IMR-90 (cell line): ENCODE data around the gene PRR5. TPM values are rescaled to one million over a fixed set of nuclear protein-coding genes. Genes with fewer than 3 reads are reported as not detected.
"Not testable (repeated sequence)": the region's sequence is repeated elsewhere in the genome, so short reads cannot be mapped to it uniquely, and the experiment has no call there.

Experiments
- ATAC-seq: fragments of 200-7000 bp; cut with Tn5 transposase; 2 replicates; pipeline ENCODE4 v1.9.1; 2020; ENCODE audit warnings: low read depth, mild to moderate bottlenecking, moderate library complexity
- BruUV-seq: library from RNA; stranded (reverse); fragments of 400-500 nt; replicated peaks from 2 replicates; lab custom pipeline; 2021; lab: Mats Ljungman, UMichigan
- CTCF ChIA-PET: fragments of 300-600 bp; formaldehyde crosslinking; extraction: SDS; loops from one replicate; lab custom pipeline; 2021; ENCODE audit warnings: antibody characterized with exemption; lab: Yijun Ruan, JAX
- POLR2A ChIA-PET: fragments of 300-600 bp; sonication (Branson Sonifier 250); formaldehyde crosslinking; loops from one replicate; lab custom pipeline; 2022; ENCODE audit warnings: antibody characterized with exemption; ENCODE audit not compliant: unreplicated experiment; lab: Charles Lee
- DNase-seq: peaks from one replicate; pipeline ENCODE4 v3.0.0; 2013
- H2AFZ ChIP-seq: replicated peaks from 2 replicates; pipeline ENCODE3; 2013; ENCODE audit warnings: low read length, mild to moderate bottlenecking; ENCODE audit not compliant: poor library complexity
- H2AK5ac ChIP-seq: 2 replicates; pipeline ENCODE4 v1.6.1; 2013; ENCODE audit warnings: low read depth, low read length, inconsistent platforms
- H2AK9ac ChIP-seq: replicated peaks from 2 replicates; pipeline ENCODE3; 2013; ENCODE audit warnings: mild to moderate bottlenecking, low read depth, low read length, moderate library complexity; ENCODE audit not compliant: poor library complexity
- H2BK120ac ChIP-seq: 2 replicates; pipeline ENCODE4 v1.6.1; 2013; ENCODE audit warnings: low read depth, low read length, inconsistent platforms
- H2BK15ac ChIP-seq: 3 replicates; pipeline ENCODE4 v1.6.1; 2013; ENCODE audit warnings: low read depth, low read length, inconsistent platforms
- H2BK20ac ChIP-seq: 2 replicates; pipeline ENCODE4 v1.6.1; 2013; ENCODE audit warnings: low read depth, mild to moderate bottlenecking, inconsistent platforms, low read length, moderate library complexity
- H2BK5ac ChIP-seq: 2 replicates; pipeline ENCODE4 v1.6.1; 2013; ENCODE audit warnings: mild to moderate bottlenecking, low read depth, low read length, inconsistent platforms; ENCODE audit not compliant: poor library complexity, severe bottlenecking
- H3K14ac ChIP-seq: replicated peaks from 2 replicates; pipeline ENCODE4 v1.6.1; 2013; ENCODE audit warnings: low read depth, low read length, inconsistent platforms
- H3K18ac ChIP-seq: 2 replicates; pipeline ENCODE4 v1.6.1; 2013; ENCODE audit warnings: low read depth, low read length, control low read depth
- H3K23ac ChIP-seq: 2 replicates; pipeline ENCODE4 v1.6.1; 2013; ENCODE audit warnings: low read depth, low read length, inconsistent platforms
- H3K27ac ChIP-seq: 2 replicates; pipeline ENCODE4 v1.5.1; 2013; ENCODE audit warnings: mild to moderate bottlenecking, control low read depth, low read length; ENCODE audit not compliant: insufficient read depth
- H3K27me3 ChIP-seq: 2 replicates; pipeline ENCODE4 v1.6.1; 2013; ENCODE audit warnings: low read length; ENCODE audit not compliant: control insufficient read depth, insufficient read depth
- H3K36me3 ChIP-seq: 2 replicates; pipeline ENCODE4 v1.6.1; 2013; ENCODE audit warnings: low read length, mixed read lengths; ENCODE audit not compliant: control insufficient read depth, insufficient read depth
- H3K4ac ChIP-seq: 2 replicates; pipeline ENCODE4 v1.6.1; 2013; ENCODE audit warnings: low read depth, low read length, inconsistent platforms
- H3K4me1 ChIP-seq: 2 replicates; pipeline ENCODE4 v1.6.1; 2013; ENCODE audit warnings: low read length, mixed read lengths; ENCODE audit not compliant: control insufficient read depth, insufficient read depth
- H3K4me2 ChIP-seq: 2 replicates; pipeline ENCODE4 v1.6.1; 2013; ENCODE audit warnings: low read depth, mild to moderate bottlenecking, control low read depth, low read length, moderate library complexity
- H3K4me3 ChIP-seq: 2 replicates; pipeline ENCODE4 v1.5.1; 2013; ENCODE audit warnings: low read depth, mild to moderate bottlenecking, control low read depth, low read length, moderate library complexity; ENCODE audit not compliant: insufficient read depth
- H3K56ac ChIP-seq: 2 replicates; pipeline ENCODE4 v1.6.1; 2013; ENCODE audit warnings: low read length, inconsistent platforms; ENCODE audit not compliant: insufficient read depth; ENCODE audit errors: extremely low read depth
- H3K79me1 ChIP-seq, 2 experiments: 2 replicates each; pipeline ENCODE4 v1.6.1; 2013; ENCODE audit warnings: low read length in 2 of 2, inconsistent platforms in 1 of 2, low read depth in 1 of 2
- H3K9ac ChIP-seq: 2 replicates; pipeline ENCODE4 v1.6.1; 2013; ENCODE audit warnings: low read depth, low read length, control low read depth
- H3K9me1 ChIP-seq: 2 replicates; pipeline ENCODE4 v1.6.1; 2013; ENCODE audit warnings: low read length, inconsistent platforms; ENCODE audit not compliant: insufficient read depth
- H3K9me3 ChIP-seq: 2 replicates; pipeline ENCODE4 v1.6.1; 2013; ENCODE audit warnings: low read length; ENCODE audit not compliant: control insufficient read depth, insufficient read depth
- H4K20me1 ChIP-seq: 2 replicates; pipeline ENCODE4 v1.6.1; 2013; ENCODE audit warnings: low read length, inconsistent platforms; ENCODE audit not compliant: insufficient read depth
- H4K5ac ChIP-seq: 2 replicates; pipeline ENCODE4 v1.6.1; 2013; ENCODE audit warnings: mild to moderate bottlenecking, low read depth, low read length, control low read depth
- H4K8ac ChIP-seq, 2 experiments: 2 replicates each; pipeline ENCODE4 v1.6.1; 2013; ENCODE audit warnings: low read depth in 2 of 2, low read length in 2 of 2, control low read depth in 1 of 2, inconsistent platforms in 1 of 2
- H4K91ac ChIP-seq: 2 replicates; pipeline ENCODE4 v1.6.1; 2013; ENCODE audit warnings: low read depth, low read length, inconsistent platforms; ENCODE audit not compliant: insufficient read depth
- BHLHE40 ChIP-seq: fragments of 150-350 bp; IDR thresholded peaks from 2 replicates; pipeline ENCODE4 v1.6.1; 2016; ENCODE audit warnings: mild to moderate bottlenecking, low read depth, low read length
- CEBPB ChIP-seq: IDR thresholded peaks from 2 replicates; pipeline ENCODE4 v1.6.1; 2012; ENCODE audit warnings: low read depth, low read length, improper control_type of control experiment
- CHD1 ChIP-seq: IDR thresholded peaks from 2 replicates; pipeline ENCODE4 v1.6.1; 2012; ENCODE audit warnings: low read depth, low read length, improper control_type of control experiment
- FOS ChIP-seq: fragments of 150-350 bp; IDR thresholded peaks from 2 replicates; pipeline ENCODE4 v1.6.1; 2016; ENCODE audit warnings: low read depth, low read length
- POLR2A ChIP-seq: IDR thresholded peaks from 2 replicates; pipeline ENCODE4 v1.6.1; 2012; ENCODE audit warnings: mild to moderate bottlenecking, low read depth, low read length
- RCOR1 ChIP-seq: IDR thresholded peaks from 2 replicates; pipeline ENCODE4 v1.6.1; 2012; ENCODE audit warnings: mild to moderate bottlenecking, low read length, improper control_type of control experiment; ENCODE audit not compliant: insufficient replicate concordance
- SMC3 ChIP-seq: fragments of 150-350 bp; IDR thresholded peaks from 2 replicates; pipeline ENCODE4 v1.6.1; 2016; ENCODE audit warnings: low read depth, mild to moderate bottlenecking, antibody characterized with exemption, low read length, moderate library complexity
- WGBS, 2 experiments: methylation state at CpG; one replicate each; pipeline versions ENCODE4 v1.1.5 to v1.1.7; 2013; ENCODE audit warnings: missing lambda C conversion rate in 2 of 2; ENCODE audit not compliant: insufficient read length in 1 of 2; ENCODE audit errors: extremely low coverage in 2 of 2; 5-methylcytosine and 5-hydroxymethylcytosine counted together
- dilution Hi-C: fragments of 300-500 bp; cut with HindIII; formaldehyde crosslinking; loops from one replicate; pipeline ENCODE4 v1.14.3; 2018; ENCODE audit warnings: low sequenced_read_pairs; ENCODE audit not compliant: unreplicated experiment
- in situ Hi-C: fragments of 300-500 bp; cut with MboI; formaldehyde crosslinking; loops from 3 replicates; pipeline ENCODE4 v1.14.3; 2019; ENCODE audit warnings: low sequenced_read_pairs, inconsistent platforms, mixed read lengths
- intact Hi-C: fragments of 100-400 bp; cut with micrococcal nuclease; formaldehyde crosslinking; loops from 2 replicates; pipeline ENCODE4 v1.10.0; 2022
- polyA plus RNA-seq, 3 experiments: library from polyadenylated mRNA; depleted of rRNA; stranded (reverse); fragments of >200 nt; gene quantifications; 2 replicates each; pipeline ENCODE4 v1.2.3, GENCODE V29; 2012; ENCODE audit warnings: low replicate concordance in 1 of 3
- total RNA-seq: library from RNA; depleted of rRNA; stranded (reverse); fragments of >200 nt; gene quantifications from 2 replicates; pipeline ENCODE4 v1.2.3, GENCODE V29; 2012

The PRR5 gene
- total and polyA plus RNA-seq, 2 of the 4 experiments (the other 2 are of a cell fraction): 8.1 to 24.3 TPM

DNA sequence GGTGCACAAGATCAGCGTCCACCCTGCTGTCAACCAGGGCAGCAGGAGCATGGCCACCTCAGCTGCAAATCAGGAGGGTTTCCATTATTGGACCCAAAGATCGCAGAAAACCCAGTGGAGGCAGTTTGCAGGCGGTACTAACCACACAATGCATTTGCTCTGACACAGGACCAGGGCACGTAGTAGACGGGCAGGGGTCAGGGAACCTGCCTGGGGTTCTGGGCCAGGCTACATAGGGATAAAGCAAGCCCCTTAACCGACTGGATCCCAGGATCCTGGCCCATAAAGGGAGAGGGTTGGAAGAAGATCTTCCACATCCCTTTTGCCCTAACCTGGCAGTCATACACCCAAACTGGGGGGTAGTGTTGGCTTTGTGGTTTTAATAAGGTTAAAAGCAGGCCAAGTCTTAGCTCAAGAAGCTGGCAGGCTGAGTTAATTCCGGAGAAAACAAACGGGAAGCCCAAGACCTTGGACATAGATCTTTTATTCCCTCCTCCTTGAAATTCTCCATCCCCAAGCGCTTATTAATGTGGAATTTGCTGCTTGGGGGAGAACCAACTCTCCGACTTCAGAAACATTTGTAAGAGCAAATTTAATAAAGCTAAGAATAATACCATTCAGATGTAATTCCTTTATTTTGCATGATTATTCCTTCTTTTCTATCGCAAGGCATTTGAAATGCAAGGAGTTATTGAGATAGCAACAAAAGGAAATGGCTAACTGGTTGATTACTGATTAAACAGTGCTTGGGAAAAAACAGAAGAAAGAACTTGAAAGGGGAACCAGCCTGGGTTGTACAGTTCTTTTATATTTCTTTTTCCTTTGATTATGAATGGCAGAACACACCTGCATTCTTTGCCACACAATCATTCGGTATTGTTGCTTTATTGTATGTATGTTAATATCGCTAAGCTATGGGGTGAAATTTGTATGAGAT, 44.1 kb downstream of the PRR5 start:
- Histone ChIP-seq H2AFZ (no peak overlapping the region), H4K8ac (peak overlapping the region in 1 of 2 experiments; percentile 18; a peak in 1 of 4 replicates), H3K18ac (no peak overlapping the region; the same call in 1 of the 2 replicates), H3K4me1 (peaks cover 20% of the 10 kb centered on the region), H3K27ac (no peak overlapping the region), H3K9me1 (peaks cover 6% of the 10 kb centered on the region; the same call in 1 of the 2 replicates), H3K4me3 (no peak overlapping the region), H3K9ac (no peak overlapping the region), H2BK15ac (no peak overlapping the region), H4K91ac (0 out of 2 replicates have a peak overlapping the region, but pooled peaks have one; percentile 16), H3K4ac (no peak overlapping the region), H2BK20ac (0 out of 2 replicates have a peak overlapping the region, but pooled peaks have one; percentile 40), H3K56ac (no peak overlapping the region), H3K14ac (no peak overlapping the region), H2BK5ac (peak overlapping the region; percentile 5), H3K36me3 (no peaks in the 10 kb centered on the region), H2BK120ac (no peak overlapping the region), H3K79me1 (no peaks in the 10 kb centered on the region), H2AK5ac (peak overlapping the region; percentile 47; the same call in 1 of the 2 replicates), H3K9me3 (no peaks in the 10 kb centered on the region), H4K5ac (no peak overlapping the region), H3K4me2 (peak overlapping the region; percentile 36), H3K27me3 (no peaks in the 10 kb centered on the region; the same call in 1 of the 2 replicates), H3K23ac (no peak overlapping the region), H2AK9ac (no peak overlapping the region), H4K20me1 (no peaks in the 10 kb centered on the region)
- in situ Hi-C loops (no loop called here), dilution Hi-C loops (no loop called here), intact Hi-C loops (no loop called here)
- POLR2A ChIA-PET: no interaction called here
- CTCF ChIA-PET: no interaction called here
- TF ChIP-seq BHLHE40 (no peak), CEBPB (no peak), SMC3 (no peak), CHD1 (no peak), FOS (no peak), RCOR1 (no peak), POLR2A (no peak)
- BruUV-seq: no TSS peak
- ATAC-seq (no peak), DNase-seq (no peak)
- 80% methylated on average over 3 of the region's 13 CpGs; no CpG with 5 or more reads in 1 of the 2 experiments for WGBS, 2 experiments

DNA sequence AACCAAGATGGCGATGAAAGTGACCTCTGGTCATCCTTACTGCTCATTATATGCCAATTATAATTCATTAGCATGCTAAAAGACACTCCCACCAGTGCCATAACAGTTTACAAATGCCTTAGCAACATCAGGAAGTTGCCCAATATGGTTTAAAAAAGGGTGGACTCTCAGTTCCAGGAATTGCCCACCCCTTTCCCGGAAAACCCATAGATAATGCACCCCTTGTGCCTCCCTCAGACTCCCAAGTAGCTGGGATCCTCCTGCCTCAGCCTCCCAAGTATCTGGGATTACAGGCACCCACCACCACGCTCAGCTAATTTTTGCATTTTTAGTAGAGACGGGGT, 45.8 kb downstream of the PRR5 start:
- H4K5ac ChIP-seq, H3K4me2 ChIP-seq, intact Hi-C loops, H3K4me3 ChIP-seq, H3K14ac ChIP-seq, H3K9me3 ChIP-seq, H3K56ac ChIP-seq, H2AK5ac ChIP-seq, ATAC-seq, H3K23ac ChIP-seq, H2AFZ ChIP-seq, H3K27ac ChIP-seq, H3K18ac ChIP-seq, H3K9ac ChIP-seq, in situ Hi-C loops, H2AK9ac ChIP-seq, H2BK120ac ChIP-seq, DNase-seq, H3K79me1 ChIP-seq, H3K36me3 ChIP-seq, H2BK20ac ChIP-seq, H3K4ac ChIP-seq, POLR2A ChIA-PET, H3K9me1 ChIP-seq, H3K27me3 ChIP-seq, H4K91ac ChIP-seq, CTCF ChIA-PET, dilution Hi-C loops, H4K8ac ChIP-seq, H4K20me1 ChIP-seq, BruUV-seq, H2BK15ac ChIP-seq: not testable (repeated sequence)
- Histone ChIP-seq H3K4me1 (peaks cover 20% of the 10 kb centered on the region), H2BK5ac (peak overlapping the region; percentile 6)
- WGBS, 2 experiments: no CpG with 5 or more reads among the region's 4 CpGs
